Endothelial cell (in vitro differentiated cells): Measurements from ENCODE around the gene NEDD4L. TPM values are rescaled to one million over a fixed set of nuclear protein-coding genes. Genes with fewer than 3 reads are reported as not detected.

Experiments used
- DNase-seq: peaks from one replicate; pipeline ENCODE4 v3.0.0; 2021; ENCODE audit warnings: low spot score
- H3K27ac Mint-ChIP-seq: one replicate; pipeline ENCODE4 v1.8.0; 2021; ENCODE audit warnings: mixed read lengths, inconsistent platforms; ENCODE audit not compliant: unreplicated experiment
- H3K27me3 Mint-ChIP-seq: one replicate; pipeline ENCODE4 v1.8.0; 2021; ENCODE audit warnings: mild to moderate bottlenecking, moderate library complexity, mixed read lengths, inconsistent platforms; ENCODE audit not compliant: unreplicated experiment
- H3K36me3 Mint-ChIP-seq: one replicate; pipeline ENCODE4 v1.8.0; 2021; ENCODE audit warnings: mild to moderate bottlenecking, low read depth, mixed read lengths, inconsistent platforms; ENCODE audit not compliant: unreplicated experiment
- H3K4me1 Mint-ChIP-seq: one replicate; pipeline ENCODE4 v1.8.0; 2021; ENCODE audit warnings: mild to moderate bottlenecking, mixed read lengths, inconsistent platforms; ENCODE audit not compliant: unreplicated experiment
- H3K4me3 Mint-ChIP-seq: one replicate; pipeline ENCODE4 v1.8.0; 2021; ENCODE audit warnings: mild to moderate bottlenecking, mixed read lengths, inconsistent platforms; ENCODE audit not compliant: unreplicated experiment
- H3K9me3 Mint-ChIP-seq: one replicate; pipeline ENCODE4 v1.8.0; 2021; ENCODE audit warnings: mixed read lengths, inconsistent platforms; ENCODE audit not compliant: unreplicated experiment
- total RNA-seq: library from RNA; stranded (reverse); fragmentation: NEBNext Ultra II Directional; extraction: Animal tissue kit (Norgen Biotek cat#: 25700); gene quantifications from one replicate; pipeline ENCODE4 v1.2.1, GENCODE V29; 2021; ENCODE audit not compliant: unreplicated experiment
- TF ChIP-seq, protein P1 (sequence below): fragments of 200-600 bp; sonication (generic); IDR thresholded peaks from one replicate; pipeline ENCODE4 v1.5.0; 2021; ENCODE audit warnings: antibody characterized with exemption; ENCODE audit not compliant: unreplicated experiment

Gene NEDD4L
- total RNA-seq, 1 donor from 2014 or later, result 42.8 TPM

DNA sequence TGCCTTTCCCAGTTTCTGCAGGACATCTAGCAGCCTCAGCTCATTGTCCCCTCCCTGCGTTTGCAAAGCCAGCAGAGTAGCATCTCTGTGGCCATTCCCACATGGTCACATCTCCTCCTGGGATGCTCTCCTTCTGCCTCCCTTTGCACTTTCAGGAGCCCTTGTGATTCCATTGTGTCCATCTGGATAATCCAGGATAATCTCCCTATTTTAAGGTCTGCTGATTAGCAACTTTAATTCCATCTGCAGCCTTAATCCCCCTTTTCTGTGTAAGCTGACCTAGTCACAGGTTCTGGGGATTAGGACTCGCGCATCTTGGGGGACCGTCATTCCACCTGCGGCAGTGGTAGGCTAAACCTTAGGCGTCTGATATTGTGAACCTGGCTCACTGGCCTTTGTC lies 70.7 kb downstream of the NEDD4L start:
- H3K27ac Mint-ChIP-seq, result no peak overlapping the region
- H3K27me3 Mint-ChIP-seq, result peaks cover 2% of the 10 kb centered on the region
- H3K9me3 Mint-ChIP-seq, result no peaks in the 10 kb centered on the region
- no peaks in the 10 kb centered on the region for H3K36me3 Mint-ChIP-seq
- TF ChIP-seq, protein P1, sequence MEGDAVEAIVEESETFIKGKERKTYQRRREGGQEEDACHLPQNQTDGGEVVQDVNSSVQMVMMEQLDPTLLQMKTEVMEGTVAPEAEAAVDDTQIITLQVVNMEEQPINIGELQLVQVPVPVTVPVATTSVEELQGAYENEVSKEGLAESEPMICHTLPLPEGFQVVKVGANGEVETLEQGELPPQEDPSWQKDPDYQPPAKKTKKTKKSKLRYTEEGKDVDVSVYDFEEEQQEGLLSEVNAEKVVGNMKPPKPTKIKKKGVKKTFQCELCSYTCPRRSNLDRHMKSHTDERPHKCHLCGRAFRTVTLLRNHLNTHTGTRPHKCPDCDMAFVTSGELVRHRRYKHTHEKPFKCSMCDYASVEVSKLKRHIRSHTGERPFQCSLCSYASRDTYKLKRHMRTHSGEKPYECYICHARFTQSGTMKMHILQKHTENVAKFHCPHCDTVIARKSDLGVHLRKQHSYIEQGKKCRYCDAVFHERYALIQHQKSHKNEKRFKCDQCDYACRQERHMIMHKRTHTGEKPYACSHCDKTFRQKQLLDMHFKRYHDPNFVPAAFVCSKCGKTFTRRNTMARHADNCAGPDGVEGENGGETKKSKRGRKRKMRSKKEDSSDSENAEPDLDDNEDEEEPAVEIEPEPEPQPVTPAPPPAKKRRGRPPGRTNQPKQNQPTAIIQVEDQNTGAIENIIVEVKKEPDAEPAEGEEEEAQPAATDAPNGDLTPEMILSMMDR, result no peak
- DNase-seq, result no peak
- no peak overlapping the region for H3K4me3 Mint-ChIP-seq
- peaks cover 6% of the 10 kb centered on the region for H3K4me1 Mint-ChIP-seq

DNA sequence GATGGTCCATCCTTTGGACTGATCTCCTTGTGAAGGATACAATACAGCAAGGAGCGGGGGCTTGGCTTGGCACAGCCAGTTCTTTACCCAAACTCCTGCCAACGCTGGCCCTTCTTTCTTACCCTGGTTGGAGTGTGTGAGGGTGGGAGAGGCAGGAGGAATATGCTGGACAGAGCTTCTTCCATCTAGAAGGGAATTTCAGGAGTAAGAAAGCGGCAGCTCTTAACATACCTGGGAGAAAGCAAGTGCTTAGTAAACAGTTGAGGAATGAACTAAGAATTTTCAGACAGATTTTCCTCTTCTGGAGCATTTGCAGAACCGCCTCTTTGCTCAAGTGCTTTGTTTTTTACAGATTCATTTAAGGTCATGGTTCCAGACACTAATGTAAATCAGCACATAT lies 72.8 kb downstream of the NEDD4L start:
- H3K9me3 Mint-ChIP-seq, result no peaks in the 10 kb centered on the region
- no peak overlapping the region for H3K4me3 Mint-ChIP-seq
- DNase-seq, result no peak
- no peak overlapping the region for H3K27ac Mint-ChIP-seq
- H3K4me1 Mint-ChIP-seq, result peaks cover 6% of the 10 kb centered on the region
- TF ChIP-seq, protein P1, result no peak
- peaks cover 2% of the 10 kb centered on the region for H3K27me3 Mint-ChIP-seq
- H3K36me3 Mint-ChIP-seq, result no peaks in the 10 kb centered on the region

DNA sequence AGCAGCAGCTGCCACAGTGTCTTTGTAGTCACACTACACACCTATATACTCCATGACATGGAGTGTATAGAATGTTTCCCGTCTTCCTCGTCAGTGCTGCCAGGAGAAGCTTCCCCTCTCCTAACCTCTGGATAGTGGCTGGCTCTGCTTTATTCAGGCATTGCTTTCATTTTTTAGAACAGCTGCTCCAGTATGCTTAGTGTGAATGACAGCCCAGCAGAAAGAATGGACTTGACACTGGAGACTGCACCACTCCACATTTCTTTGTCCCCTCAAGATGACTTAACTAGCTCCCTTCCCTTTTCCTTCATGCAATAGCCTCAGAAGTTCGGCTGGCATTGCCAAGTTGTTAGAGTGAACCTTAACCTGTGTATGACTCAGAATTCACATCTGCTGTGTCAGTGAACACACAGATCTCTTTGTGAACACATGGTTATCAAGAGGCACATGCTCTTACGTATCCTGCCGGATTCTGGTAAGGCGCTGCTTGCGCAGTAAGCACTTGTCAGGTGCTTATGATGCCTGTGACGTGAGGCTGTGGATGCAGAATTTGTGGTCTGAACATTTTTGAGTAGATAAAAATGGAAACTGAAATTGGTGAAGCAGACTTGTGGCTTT lies 73.9 kb downstream of the NEDD4L start:
- Mint-ChIP-seq H3K27me3 (peaks cover 2% of the 10 kb centered on the region), H3K36me3 (no peaks in the 10 kb centered on the region), H3K4me3 (no peak overlapping the region), H3K9me3 (no peaks in the 10 kb centered on the region), H3K4me1 (peaks cover 6% of the 10 kb centered on the region), H3K27ac (no peak overlapping the region)
- TF ChIP-seq, protein P1, result no peak
- no peak for DNase-seq

DNA sequence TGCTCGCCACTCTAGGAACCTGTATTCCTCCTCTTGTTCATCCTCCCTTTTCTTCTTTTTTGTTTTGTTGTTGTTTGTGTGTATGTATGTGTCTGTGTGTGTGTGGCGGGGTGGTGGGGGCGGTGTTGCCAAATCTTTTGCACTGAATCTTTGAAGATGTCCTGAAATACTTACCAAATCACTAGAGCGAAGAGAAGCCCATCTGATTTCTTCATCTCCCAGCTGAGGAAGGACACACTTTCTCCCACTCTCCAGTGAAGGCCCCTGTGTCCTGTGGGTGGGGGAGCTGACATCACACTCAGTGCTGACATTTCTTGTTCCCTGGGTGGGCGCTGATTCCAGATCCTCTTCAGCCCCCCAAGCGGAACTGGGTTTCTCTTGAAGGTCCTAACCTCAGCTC lies 74.5 kb downstream of the NEDD4L start:
- Mint-ChIP-seq H3K27me3 (peaks cover 2% of the 10 kb centered on the region), H3K36me3 (no peaks in the 10 kb centered on the region), H3K4me1 (peaks cover under 1% of the 10 kb centered on the region), H3K27ac (no peak overlapping the region), H3K9me3 (no peaks in the 10 kb centered on the region), H3K4me3 (no peak overlapping the region)
- TF ChIP-seq, protein P1, result no peak
- DNase-seq, result no peak

DNA sequence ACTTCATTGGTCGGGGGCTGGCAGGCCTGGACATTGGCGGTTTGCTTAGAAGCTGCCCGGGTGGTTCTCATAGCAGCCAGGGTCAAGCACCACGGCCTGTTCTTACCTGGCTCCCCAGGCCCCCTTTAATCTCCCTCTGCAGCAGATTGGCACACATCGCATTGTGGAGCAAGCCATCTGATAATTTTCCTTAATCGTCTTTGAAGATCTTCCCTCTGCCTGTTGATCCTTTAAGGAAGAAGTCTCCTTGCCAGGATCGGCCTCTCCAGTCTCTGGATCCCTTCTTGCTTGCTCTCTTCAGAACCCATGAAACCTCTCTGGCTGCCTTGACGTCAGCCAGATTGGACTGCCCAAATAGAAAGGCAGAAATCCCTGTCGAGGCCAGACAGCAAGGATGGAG lies 75.8 kb downstream of the NEDD4L start:
- Mint-ChIP-seq H3K9me3 (no peaks in the 10 kb centered on the region), H3K27me3 (peaks cover 7% of the 10 kb centered on the region), H3K4me3 (no peak overlapping the region), H3K27ac (no peak overlapping the region), H3K36me3 (peaks cover 5% of the 10 kb centered on the region), H3K4me1 (peaks cover 11% of the 10 kb centered on the region)
- TF ChIP-seq, protein P1, result no peak
- DNase-seq, result no peak
